ENCODE results near the gene POLR2B. TPM values are rescaled to one million over a fixed set of nuclear protein-coding genes. Genes with fewer than 3 reads are reported as not detected.

Gene POLR2B
- total RNA-seq, 1 donor from 2014 or later = 55.2 TPM

- peaks cover 46% of the 10 kb centered on the region for H3K4me1 Mint-ChIP-seq (ENCODE audit: low read depth)
- H3K27ac Mint-ChIP-seq (ENCODE audit: unreplicated experiment) = peak overlapping the region; percentile 47
- no peaks in the 10 kb centered on the region for H3K27me3 Mint-ChIP-seq (ENCODE audit: low read depth)
- H3K9me3 Mint-ChIP-seq (ENCODE audit: low read depth) = peaks cover 4% of the 10 kb centered on the region
- TF ChIP-seq CTCF (IDR thresholded peaks at IDR 0.05) = no peak
- peak overlapping the region; percentile 100 for H3K4me3 Mint-ChIP-seq (ENCODE audit: unreplicated experiment)
- DNase-seq (ENCODE audit: low spot score) = no peak
- H3K36me3 Mint-ChIP-seq (ENCODE audit: low read depth) = peaks cover 21% of the 10 kb centered on the region
Observed at GRCh38 chr4:56976283-56976836, 2.3 kb upstream of the POLR2B start.

- peak overlapping the region; percentile 100 for H3K27ac Mint-ChIP-seq (ENCODE audit: unreplicated experiment)
- H3K9me3 Mint-ChIP-seq (ENCODE audit: low read depth) = peaks cover 4% of the 10 kb centered on the region
- peaks cover 51% of the 10 kb centered on the region for H3K4me1 Mint-ChIP-seq (ENCODE audit: low read depth)
- peak overlapping the region; percentile 100 for H3K4me3 Mint-ChIP-seq (ENCODE audit: unreplicated experiment)
- peaks cover 18% of the 10 kb centered on the region for H3K36me3 Mint-ChIP-seq (ENCODE audit: low read depth)
- TF ChIP-seq CTCF (IDR thresholded peaks at IDR 0.05) = peak; percentile 55
- no peaks in the 10 kb centered on the region for H3K27me3 Mint-ChIP-seq (ENCODE audit: low read depth)
- DNase-seq (ENCODE audit: low spot score) = peak; percentile 95
Observed at GRCh38 chr4:56976837-56977320, 1.8 kb upstream of the POLR2B start.

- DNase-seq (ENCODE audit: low spot score) = peak; percentile 98
- Mint-ChIP-seq H3K27ac (ENCODE audit: unreplicated experiment) (peak within 1 kb of the TSS; percentile 100), H3K27me3 (ENCODE audit: low read depth) (no peaks in the 10 kb centered on the region), H3K4me1 (ENCODE audit: low read depth) (peaks cover 55% of the 10 kb centered on the region), H3K9me3 (ENCODE audit: low read depth) (peaks cover 4% of the 10 kb centered on the region), H3K4me3 (ENCODE audit: unreplicated experiment) (peak within 1 kb of the TSS; percentile 100), H3K36me3 (ENCODE audit: low read depth) (peaks cover 13% of the 10 kb centered on the region)
- TF ChIP-seq CTCF (IDR thresholded peaks at IDR 0.05) = no peak
Observed at GRCh38 chr4:56977321-56978012, 1.2 kb upstream of the POLR2B start, which contains the start of gene NOA1. TSS of gene NOA1 (minus strand) at chr4:56977606. CDS start at chr4:56977585, 21 bp downstream.

- peaks cover 2% of the 10 kb centered on the region for H3K36me3 Mint-ChIP-seq (ENCODE audit: low read depth)
- no peak for TF ChIP-seq CTCF (IDR thresholded peaks at IDR 0.05)
- H3K27ac Mint-ChIP-seq (ENCODE audit: unreplicated experiment) = peak overlapping the region; percentile 100
- H3K4me1 Mint-ChIP-seq (ENCODE audit: low read depth) = peaks cover 58% of the 10 kb centered on the region
- peak overlapping the region; percentile 100 for H3K4me3 Mint-ChIP-seq (ENCODE audit: unreplicated experiment)
- no peak for DNase-seq (ENCODE audit: low spot score)
- no peaks in the 10 kb centered on the region for H3K27me3 Mint-ChIP-seq (ENCODE audit: low read depth)
- no peaks in the 10 kb centered on the region for H3K9me3 Mint-ChIP-seq (ENCODE audit: low read depth)
Observed at GRCh38 chr4:56979421-56980072, 851 bp downstream of the POLR2B start.

- Mint-ChIP-seq H3K4me1 (ENCODE audit: low read depth) (peaks cover 51% of the 10 kb centered on the region), H3K4me3 (ENCODE audit: unreplicated experiment) (peak overlapping the region; percentile 39), H3K9me3 (ENCODE audit: low read depth) (no peaks in the 10 kb centered on the region), H3K27me3 (ENCODE audit: low read depth) (no peaks in the 10 kb centered on the region), H3K36me3 (ENCODE audit: low read depth) (peaks cover 5% of the 10 kb centered on the region), H3K27ac (ENCODE audit: unreplicated experiment) (peak overlapping the region; percentile 84)
- no peak for TF ChIP-seq CTCF (IDR thresholded peaks at IDR 0.05)
- DNase-seq (ENCODE audit: low spot score) = no peak
Observed at GRCh38 chr4:56981795-56982201, 3.1 kb downstream of the POLR2B start.
